ENCODE measurements around the gene ZC3H10. TPM values are rescaled to one million over a fixed set of nuclear protein-coding genes. Genes with fewer than 3 reads are reported as not detected.

Gene ZC3H10
- total RNA-seq, 4 donors from 2014 or later = 3.2 to 5.1 (median 3.5) TPM

DNA sequence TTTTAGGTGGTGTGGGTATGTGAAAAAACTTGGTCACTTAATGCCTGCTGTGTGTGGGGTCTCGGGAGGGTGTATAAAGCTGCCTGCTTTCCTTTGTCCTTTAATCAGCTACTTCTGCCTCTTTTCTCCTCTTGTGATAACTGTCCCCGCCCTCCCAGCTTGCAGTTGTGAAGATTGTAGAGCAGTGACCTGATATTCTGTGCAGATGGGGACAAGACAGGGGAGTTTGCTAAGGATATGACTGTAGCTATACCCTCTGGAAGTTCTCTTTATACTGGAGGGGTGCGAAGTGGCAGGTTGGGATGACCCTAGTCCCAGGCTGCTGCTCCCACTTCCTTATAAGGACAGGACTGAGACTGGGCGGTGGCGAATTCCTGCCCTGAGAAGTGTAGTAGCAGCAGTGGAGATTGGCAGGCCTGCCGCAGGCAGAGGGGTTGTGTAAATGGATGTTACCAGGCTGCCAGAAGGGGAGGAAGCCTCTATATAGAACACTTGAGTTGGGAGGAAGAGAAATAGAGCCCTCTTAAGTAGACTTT lies 40.9 kb downstream of the ZC3H10 start:
- TF ChIP-seq, protein P1, sequence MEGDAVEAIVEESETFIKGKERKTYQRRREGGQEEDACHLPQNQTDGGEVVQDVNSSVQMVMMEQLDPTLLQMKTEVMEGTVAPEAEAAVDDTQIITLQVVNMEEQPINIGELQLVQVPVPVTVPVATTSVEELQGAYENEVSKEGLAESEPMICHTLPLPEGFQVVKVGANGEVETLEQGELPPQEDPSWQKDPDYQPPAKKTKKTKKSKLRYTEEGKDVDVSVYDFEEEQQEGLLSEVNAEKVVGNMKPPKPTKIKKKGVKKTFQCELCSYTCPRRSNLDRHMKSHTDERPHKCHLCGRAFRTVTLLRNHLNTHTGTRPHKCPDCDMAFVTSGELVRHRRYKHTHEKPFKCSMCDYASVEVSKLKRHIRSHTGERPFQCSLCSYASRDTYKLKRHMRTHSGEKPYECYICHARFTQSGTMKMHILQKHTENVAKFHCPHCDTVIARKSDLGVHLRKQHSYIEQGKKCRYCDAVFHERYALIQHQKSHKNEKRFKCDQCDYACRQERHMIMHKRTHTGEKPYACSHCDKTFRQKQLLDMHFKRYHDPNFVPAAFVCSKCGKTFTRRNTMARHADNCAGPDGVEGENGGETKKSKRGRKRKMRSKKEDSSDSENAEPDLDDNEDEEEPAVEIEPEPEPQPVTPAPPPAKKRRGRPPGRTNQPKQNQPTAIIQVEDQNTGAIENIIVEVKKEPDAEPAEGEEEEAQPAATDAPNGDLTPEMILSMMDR (IDR thresholded peaks at IDR 0.05; ENCODE audit: low read depth) = no peak

GRCh38 chr12:56159482-56160192 lies 41.6 kb downstream of the ZC3H10 start:
- TF ChIP-seq, protein P1 (IDR thresholded peaks at IDR 0.05; ENCODE audit: low read depth) = no peak

DNA sequence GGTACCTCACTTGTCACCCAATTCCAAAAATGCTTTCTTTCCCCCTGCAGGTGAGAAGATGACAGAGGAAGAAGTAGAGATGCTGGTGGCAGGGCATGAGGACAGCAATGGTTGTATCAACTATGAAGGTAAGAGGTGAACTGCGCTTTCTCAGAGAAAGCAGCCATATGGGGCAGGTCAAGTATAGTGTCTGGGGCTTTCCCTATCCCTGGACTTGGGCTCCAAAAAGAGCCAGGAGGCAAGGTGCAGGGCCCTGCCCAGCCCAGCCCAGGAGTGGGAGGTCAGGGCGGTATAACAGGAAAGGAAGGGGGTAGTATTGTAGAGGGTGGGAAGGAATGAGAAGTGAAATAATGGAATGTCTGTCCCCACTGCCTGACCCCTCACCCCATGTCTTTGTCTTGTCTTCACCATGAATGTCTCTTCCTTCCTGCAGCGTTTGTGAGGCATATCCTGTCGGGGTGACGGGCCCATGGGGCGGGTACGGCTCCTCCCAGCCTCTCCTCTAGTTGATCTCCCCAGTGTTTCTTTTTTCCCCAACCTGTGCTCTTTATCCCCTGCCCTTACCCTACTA lies 42.2 kb downstream of the ZC3H10 start:
- TF ChIP-seq, protein P1 (IDR thresholded peaks at IDR 0.05; ENCODE audit: low read depth) = no peak

- TF ChIP-seq, protein P1 (IDR thresholded peaks at IDR 0.05; ENCODE audit: low read depth) = no peak
Measured at GRCh38 chr12:56160894-56161689, 43.0 kb downstream of the ZC3H10 start.

- TF ChIP-seq, protein P1 (IDR thresholded peaks at IDR 0.05; ENCODE audit: low read depth) = no peak
Measured at GRCh38 chr12:56161690-56162351, 43.8 kb downstream of the ZC3H10 start.

DNA sequence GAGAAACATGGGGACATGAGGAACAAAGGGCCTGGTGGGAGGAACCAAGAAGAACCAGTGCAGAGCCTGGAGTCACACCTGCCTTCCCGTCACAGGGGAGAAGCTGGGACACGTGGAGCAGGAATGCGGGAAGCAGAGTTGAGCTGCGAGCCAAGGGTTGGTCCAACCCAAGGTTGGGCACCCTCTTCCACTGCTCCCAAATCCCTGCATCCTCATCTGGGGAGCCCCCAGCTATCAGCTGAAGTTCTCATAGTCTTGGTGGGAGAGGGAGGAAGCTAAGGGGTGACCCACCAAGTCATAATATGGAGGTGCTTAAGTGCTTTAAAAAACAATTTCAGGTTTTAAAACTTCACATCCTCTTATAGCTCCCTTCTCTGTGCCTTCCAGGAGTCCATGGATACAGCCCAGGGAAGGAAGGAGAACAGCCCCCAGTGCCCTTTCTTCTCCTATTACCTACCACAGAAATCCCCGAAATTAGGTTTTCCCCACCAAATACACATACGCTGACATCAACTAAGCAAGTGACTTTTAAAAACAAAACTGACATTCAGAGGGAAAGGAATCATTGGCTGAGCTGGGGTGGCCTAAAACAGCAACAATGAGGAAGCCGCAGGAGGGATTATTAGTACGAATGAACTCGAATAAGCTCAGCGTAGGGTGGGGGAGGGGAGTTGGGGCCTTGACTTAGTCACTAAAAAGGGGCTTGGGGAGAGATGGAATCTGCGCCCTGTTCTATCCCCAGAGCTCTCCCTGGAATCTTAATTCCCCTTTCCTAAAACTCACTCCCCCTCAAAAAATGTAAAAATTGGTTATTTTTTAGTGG lies 44.6 kb downstream of the ZC3H10 start:
- TF ChIP-seq, protein P1 (IDR thresholded peaks at IDR 0.05; ENCODE audit: low read depth) = no peak
